GM21423 (cell line): ENCODE data around the gene PACSIN1.

Experiments used
- ATAC-seq: cut with Tn5 transposase; IDR thresholded peaks from one replicate; pipeline ENCODE4 v1.9.1; 2021; ENCODE audit warnings: mild to moderate bottlenecking, moderate library complexity; ENCODE audit not compliant: unreplicated experiment

The PACSIN1 gene

DNA sequence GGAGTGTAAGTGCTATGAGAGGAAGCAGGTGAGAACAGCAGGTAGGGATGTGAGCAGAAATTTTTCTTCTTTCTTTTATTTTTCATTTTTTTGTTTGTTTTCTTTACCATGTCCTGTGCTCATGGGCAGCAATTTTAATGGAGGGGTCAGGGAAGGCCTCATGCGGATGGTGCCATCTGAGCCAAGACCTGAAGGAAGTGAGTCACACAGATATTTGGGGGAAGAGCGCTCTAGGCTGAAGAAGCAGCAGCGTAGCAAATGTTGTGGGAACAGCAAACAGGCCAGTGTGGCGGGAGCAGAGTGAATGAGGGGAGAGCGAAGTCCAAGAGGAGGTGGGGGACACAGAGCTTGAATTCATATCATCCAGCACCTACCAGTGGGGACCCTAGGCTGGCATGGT lies 77.5 kb downstream of the PACSIN1 start:
- ATAC-seq = no peak

DNA sequence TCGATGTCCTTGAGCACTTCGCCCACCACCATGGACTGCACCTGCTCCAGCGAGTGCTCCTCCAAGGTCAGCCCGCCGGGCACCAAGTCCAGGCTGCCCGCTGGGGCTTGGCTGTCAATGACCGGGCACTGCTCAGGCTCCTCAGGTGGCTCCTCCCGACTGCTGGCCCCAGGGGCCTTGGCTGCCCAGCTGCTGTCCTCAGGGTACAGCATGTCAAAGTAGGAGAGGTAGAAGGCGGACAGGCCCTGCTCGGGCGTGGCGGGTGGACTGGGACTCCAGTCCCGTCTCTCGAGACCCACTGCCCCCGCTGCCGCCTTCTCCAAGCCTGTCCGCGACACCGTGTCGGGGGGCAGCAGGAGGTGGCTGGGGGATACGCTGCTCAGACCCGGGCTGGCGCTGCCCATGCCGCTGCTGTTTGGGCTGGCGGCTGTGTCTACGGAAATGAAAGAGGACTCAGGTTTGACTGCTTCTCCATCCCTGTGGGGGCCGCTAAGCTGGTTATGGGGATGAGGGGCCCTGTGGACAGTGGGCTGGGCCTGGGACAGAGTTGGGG lies 78.3 kb downstream of the PACSIN1 start:
- ATAC-seq = no peak

DNA sequence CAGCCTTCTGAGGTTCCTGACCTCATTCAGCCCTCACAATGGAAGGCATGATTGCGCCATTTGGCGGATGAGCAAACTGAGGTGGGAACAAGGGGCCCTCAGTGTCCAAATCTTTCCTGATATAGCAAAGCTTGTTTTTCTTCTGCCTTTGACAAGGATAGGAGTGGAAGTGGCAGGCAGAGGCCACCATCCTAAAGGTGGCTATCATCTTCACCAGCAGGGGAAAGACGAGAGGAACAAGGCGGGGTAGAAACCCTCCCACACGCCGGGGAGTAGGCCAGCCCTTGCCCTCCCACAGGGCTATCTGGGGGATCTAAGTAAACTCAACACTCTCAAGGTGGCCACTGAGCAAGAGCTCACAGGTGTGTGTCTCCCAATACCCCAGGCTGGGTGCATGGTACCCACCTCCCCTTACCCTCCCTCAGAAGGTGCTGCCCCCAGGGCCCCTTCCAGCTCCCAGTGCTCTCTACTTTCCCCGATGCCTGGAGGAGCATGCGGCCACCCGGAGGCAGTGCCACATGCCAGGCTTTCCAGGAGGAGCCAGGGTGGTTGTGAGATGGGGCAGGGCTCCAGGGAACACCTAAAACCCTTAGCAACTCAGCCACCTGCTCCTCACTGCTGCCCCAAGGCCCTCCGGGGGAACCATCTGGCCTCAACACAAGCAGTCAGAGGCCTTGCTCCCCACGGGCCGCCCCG lies 79.0 kb downstream of the PACSIN1 start:
- ATAC-seq = no peak

DNA sequence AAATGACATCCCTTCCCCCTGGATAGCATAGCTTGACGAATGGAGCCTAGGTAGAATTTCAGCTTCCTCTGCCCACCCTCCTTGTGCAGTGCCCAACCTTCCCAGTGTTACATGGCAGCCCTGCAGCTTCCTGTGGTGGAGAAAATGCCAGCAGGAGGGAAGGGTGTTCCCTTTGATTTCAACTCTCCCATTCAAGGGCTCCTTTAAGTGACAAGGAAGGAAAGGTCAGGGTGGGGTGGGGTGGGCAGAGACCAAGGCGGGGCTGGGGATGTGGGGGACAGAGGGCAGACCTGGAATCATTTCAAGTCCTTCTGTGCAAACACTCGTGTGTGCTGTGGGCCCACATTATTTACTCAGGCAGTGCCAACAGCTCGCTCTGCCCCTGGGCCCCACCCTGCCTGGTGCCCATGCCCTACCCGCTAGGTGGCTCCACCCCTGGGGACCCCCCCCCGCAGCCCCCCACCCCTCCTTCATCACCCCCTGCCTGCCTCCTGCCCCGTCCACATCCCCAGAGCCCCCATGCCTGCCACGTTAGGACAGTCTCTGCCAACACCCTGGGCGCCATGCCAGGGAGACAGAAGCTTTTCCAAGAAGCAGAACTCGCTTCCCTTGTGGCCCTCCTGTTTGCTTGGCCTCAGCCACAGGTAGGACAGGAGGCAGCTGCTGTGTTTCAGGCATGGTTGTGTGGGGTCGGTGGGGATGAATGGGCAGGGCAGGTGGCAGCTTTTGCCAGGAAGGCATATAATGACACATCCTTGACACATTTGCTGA lies 80.9 kb downstream of the PACSIN1 start:
- no peak for ATAC-seq

DNA sequence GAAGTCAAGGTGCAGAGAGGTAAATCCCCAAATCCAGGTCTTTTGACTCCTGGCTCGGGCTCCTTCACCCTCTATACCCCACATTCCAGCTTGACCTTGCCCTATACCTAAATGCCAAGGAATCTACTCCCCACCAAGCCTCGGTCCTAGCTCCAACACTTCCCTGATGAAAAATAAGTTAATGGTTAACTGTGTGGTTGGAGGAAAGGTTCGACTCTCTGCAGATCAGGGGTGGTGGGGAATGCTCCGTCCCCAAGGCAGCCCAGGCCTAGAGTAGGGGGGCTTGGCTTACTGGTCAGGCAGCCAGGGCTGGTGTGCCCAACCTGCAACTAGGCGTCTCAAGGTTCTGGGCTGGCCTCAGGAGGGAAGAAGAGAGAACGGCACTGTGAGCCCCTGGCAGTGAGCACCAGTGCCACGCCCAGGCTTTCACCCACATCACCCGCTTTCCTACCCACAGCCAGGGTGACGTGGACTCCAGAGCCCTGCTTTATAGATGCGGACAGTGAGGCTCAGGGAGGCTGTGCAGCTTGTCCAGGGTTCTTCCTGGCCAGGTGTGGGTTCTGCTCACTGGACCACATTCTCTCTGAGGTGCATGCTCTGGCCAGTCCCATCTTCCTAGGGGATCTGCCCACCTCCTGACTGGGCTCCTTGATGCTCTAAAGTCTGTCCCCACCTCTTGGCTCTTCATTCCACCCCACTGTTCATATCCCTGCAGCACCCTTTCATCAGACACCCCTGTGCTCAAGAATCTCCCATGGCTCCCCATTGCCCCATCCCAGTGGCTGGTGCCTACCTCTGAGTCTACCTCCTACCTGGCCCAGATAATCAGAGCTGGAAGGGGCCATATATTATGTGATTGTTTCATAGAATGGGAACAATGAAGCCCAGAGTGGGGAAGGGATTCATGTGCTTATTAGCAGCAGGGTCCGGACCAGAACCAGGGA lies 82.1 kb downstream of the PACSIN1 start:
- no peak for ATAC-seq

DNA sequence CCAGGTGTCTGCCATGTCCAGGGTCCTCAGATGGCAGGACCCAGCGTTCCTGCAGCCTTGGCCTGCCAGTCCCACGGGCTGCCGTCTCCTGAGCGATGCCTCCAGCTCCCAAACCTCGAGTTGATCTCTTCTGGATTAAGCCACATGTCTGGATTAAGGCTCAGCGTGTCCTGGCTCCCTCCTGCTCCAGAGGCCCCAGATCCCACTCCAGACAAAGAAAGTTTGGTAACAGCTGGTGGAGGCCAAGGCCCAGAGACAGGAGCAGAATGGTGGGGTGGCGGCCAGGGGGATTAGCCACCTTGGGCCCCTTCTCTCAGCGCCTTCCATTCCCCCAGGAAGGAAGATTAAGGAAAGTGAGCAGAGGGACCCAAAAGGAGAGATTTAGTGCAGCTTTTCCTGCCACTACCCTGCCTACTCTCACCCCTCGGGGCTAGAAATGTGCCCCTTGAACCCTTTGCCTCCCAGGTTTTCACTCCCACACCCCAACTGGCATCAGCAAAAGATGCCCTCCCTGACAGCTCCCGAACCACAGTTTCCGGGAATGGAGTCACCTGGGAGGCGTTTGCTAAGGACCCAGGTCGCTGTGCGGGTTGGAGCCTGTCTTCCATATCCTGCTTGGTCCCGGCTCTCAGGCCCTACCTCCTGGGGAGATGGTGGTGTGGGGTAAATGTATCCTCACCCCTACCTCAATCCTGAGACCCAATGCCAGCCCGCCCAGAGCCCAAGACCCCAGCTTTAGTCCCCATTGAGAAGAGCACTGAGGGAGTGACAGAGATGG lies 83.3 kb downstream of the PACSIN1 start:
- no peak for ATAC-seq

DNA sequence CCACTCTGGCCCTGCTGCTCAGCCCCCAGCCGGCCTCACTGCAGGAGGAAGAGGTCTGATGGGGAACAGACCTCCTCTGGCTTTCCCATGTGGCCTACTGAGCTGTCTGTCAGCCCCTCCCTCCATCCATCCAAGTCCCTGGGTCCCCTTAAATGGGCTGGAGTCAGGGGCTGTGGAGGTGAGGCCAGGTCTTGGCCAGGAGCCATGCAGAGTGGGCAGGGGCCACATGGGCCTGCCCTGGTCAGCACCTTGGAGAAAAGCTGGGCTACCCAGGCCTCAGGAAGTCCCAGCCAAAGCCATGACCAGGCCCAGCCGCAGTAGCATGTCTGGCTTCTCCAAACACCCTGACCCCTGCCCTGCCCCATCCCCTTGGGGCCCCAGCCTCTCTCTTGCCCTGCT lies 83.9 kb downstream of the PACSIN1 start:
- no peak for ATAC-seq

DNA sequence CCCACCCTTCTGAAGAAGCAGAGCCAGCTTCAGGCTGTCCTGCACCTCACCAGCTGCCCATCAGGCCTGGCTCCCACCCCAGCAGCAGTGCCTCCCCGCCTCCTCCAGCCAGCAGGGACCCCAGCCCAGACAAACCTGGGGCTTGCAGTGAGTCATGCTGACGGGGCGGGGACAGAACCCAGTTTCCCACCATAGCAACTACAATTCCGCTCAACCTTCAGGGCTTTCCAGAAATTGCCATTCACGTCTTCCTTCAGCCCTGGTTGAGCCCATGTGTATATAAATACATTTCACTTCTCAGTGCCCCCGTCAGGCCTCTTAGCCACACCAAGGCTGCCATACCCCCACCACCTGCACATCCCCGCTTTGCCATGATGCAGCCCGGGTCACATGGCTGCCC lies 85.8 kb downstream of the PACSIN1 start:
- no peak for ATAC-seq

DNA sequence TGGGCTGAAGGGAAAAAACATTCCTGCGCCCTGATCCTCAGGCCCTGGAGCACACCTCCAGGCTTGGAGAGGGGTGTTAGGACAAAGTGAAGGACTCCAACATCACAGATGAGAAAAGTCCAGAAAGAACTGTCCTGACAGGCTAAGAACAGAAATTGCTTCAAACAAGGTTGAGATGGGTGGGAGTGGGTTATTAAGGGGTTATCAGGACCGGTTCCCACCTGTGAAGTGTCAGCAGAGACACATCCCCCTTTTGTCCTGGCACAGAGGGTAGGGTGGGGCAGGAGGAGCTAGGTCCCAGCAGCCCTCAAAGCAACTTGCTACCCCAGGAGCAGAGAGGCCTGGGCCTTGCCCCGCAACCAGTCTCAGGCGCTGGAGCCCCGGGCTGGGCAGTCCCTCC lies 86.7 kb downstream of the PACSIN1 start:
- no peak for ATAC-seq

DNA sequence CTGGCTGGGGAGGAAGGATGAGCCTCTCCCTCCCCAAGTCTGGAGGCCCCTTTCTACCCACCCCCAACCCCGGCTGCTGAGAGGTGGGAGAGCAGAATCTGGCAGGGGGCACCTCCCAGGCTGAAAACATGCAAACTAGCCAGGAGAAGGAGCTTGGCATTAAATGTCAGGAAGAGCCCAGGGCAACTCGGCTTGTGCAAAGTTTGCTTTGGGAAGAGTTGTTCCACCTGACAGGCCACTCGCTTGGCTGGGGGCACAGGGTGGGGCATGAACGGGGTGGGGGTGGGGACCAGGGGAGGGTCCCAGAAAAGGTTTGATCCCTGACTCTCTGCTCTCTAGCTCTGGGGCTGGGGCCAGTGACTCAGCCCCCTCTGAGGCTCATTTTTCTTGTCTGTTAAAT lies 87.3 kb downstream of the PACSIN1 start:
- ATAC-seq = no peak

DNA sequence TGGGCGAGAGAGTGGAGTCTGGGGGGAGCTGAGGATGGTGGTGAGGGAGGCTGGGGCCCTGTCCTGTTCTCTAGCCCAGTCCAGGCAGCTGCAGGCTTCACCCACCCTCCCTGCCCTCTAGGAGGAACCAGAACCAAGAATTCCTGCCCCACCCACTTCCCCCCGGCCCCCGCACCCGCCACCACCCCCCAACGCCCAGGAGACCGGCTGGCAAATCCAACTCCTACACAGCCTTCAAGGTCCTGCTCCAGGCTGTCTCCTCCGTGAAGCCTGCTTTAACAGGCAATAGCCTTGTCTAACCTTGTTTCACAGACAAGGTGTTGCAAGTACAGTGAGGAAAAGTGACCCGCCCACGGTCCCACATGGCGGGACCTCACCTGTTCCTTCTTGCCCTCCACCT lies 87.9 kb downstream of the PACSIN1 start:
- no peak for ATAC-seq

DNA sequence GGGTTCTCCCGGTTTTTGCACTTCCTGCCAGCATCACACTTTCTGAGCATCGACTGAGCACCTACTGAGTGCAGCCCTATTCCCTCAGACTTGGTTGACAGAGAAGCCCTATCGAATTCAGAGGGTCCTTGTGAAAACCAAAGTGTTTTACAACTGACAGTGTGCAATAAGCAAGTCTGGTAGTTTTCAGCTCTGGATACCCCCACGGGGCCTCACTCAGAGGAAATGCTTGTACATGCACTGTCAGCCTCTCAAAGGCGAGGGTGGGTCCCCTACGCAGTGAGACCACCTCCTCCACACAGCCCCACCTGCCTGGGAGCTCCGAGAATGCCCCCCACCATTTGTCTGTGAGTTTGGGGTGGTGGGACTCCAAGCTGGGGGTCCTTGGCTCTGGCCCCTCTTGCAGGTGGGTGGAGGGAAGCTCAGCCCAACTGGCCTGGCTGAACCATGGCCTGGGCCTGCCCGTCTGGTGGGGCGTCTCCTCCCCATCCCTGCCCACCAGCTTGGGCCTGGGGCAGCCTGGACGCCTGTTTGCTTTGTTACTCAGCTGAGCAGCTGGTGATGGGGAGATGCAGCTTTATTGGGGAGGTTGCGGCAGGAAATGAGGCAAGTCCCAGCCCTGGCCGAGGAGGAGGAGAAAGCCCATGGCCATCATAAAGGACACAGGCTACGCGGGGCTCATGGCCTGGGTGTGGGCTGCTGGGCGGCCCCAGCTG lies 88.6 kb downstream of the PACSIN1 start:
- ATAC-seq = no peak

DNA sequence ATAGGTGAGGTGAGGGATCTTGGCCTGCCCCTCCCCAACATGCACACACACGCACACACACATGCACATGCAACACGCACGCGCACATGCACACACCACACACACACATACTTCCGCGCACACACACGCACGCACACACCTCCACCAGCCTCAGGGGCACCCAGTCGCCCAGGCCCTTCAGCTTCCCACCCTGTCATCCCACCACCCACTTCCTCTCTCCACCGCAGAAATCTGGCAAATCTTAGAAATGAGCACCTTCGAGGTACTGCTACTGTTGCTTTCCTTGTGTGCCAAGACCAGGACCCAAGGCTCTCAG lies 89.1 kb downstream of the PACSIN1 start:
- ATAC-seq = no peak

DNA sequence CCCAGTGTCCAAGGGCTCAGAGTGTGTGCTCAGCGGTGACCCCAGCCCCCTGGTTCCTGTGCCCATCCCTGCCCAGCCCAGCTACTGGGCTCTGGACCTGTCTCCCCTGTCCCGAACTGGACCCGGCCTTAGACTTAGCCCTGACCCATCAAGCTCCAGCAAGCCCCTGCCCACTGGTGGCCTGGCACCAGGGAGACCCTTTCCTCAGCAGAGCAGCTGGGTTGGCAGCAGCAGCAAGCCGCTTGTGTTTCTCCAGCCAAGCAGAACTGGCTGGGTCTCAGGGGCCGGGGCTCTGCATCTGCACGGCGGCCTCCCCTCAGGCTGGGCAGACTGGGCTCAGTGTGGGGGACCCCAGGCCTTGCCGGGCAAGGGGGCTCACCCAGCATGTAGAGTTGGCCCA lies 89.5 kb downstream of the PACSIN1 start:
- ATAC-seq = no peak

DNA sequence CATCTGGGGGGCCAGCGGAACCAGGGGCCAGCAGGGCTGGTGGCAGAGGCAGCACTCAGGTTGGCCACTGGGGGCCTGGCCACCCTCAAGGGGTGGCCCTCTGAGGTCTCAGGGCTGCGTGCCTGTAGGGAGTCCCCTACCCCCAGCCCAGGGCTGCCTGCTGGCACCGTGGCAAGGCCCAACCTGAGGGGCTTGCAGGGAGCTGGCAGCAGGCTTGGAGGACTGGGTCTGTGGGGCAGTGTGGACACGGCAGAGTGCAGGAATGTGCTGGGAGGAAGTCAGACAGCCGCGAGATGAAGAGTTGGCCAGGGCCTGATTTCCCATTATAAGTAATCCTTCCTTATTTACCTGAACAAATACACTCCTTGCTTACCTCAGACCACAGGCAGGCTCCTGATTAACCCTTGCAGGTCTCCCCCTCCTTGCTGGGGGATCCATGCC lies 90.2 kb downstream of the PACSIN1 start, which contains the start of gene SPDEF:
TSS of gene SPDEF (minus strand) at position 299 of the 441 bp plus-strand sequence. CDS start 11,874 bp downstream, outside the sequence.
- ATAC-seq = no peak

DNA sequence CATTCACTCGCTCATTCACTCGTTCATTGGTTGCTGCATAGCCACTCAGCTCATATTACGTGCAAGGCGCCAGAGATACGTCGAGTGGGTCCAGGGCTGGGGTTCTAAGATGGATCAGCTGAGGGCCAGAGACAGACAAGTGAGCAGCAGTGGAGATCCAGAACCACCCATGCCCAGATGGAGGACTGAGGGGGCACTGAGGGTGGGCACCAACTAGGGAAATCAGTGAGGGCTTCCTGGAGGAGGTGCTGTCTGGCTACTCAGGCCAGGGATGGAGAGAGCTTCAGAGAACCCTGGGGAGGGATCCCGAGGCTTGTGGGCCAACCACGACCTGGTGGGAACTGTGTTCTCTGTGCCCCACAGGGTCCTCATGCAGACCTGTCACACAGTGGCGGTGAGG lies 90.6 kb downstream of the PACSIN1 start:
- no peak for ATAC-seq

DNA sequence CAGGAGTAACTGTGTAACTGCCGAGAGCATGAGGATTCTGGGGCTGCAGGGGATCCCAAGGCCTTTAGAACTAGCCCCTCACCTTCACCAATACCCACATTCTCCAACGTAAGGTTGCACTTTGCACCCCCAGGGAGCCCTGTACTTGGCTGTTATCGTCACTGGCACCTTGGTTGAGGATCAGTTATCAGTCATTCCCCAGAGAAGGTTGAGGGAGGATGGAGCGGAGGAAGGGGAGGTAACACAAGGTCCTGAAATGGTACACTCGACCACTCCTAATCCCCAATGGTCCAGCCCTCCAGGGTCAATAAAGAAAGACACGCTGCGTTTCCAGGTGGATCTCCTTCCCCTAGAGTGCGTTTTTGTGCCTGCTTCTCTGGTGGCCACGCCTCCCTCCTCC lies 91.4 kb downstream of the PACSIN1 start:
- ATAC-seq = no peak

DNA sequence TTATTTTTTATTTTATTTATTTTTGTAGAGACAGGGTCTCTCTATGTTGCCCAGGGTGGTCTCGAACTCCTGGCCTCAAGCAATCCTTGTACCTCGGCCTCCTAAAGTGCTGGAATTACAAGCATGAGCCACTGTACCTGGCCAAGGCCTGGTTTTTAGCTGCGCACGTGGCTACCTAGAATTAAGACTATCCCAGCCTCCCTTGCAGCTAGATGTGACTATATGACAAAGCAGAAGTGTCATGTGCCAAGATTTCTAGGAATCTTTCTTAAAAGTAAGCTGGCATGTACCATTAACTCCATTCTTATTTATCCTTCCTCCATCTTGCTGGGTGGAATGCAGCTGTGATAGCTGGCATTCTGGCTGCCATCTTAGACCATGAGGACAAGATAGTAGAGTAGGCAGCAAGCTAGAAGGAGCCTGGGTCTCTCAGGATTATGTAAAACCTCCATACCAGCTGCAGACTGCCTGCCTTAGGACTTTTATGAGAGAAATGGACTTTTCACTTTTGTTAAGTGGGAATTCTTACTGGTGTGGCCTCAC lies 92.4 kb downstream of the PACSIN1 start:
- ATAC-seq = no peak

DNA sequence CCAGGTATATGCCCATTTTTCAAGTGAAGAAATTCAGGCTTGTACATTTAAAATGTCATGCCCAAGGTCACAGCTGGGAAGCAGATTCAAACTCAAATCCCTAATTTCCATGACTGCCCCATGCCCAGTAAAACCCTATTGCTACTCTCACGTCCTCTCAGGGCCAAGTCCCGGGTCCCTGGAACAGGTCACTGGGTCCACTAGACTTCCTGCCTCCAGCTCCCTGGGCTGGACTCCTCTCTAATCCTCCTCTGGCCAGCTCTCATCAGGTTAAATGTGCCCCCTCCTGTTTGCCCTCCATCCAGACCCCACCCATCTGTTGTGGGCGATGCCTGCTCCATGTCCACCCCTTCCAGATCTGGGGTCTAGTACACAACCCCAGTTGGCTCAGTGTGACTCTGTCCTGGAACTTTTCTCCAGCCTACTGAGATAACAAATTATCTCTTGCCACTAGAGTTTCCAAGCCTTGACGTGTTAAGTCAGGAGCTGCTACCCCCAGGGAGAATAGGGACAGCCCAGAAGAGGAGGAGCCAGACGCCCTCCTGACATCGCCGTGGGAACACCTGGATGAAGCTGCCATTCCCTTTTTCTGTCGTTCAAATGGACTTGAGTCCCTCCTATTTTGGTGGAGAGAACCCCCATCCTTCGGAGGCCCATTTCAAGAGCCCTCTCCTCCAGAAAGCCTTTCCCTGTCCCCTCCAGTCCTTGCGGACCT lies 93.9 kb downstream of the PACSIN1 start:
- ATAC-seq = no peak
